Lung (tissue), 12 donors: ENCODE data around the gene ZFAND3. TPM values are rescaled to one million over a fixed set of nuclear protein-coding genes. Genes with fewer than 3 reads are reported as not detected.

Source experiments
- ATAC-seq: fragments of 200-7000 bp; cut with Tn5 transposase; one replicate; pipeline ENCODE4 v1.9.1; 2020; ENCODE audit warnings: moderate number of reproducible peaks; ENCODE audit not compliant: insufficient read depth, low FRiP score
- DNase-seq, 3 donors: peaks; one replicate each; pipeline ENCODE4 v3.0.0-alpha.2; 2013 to 2017
- H3K27ac ChIP-seq, 2 donors: one replicate each; pipeline ENCODE4 v1.5.1; 2013; ENCODE audit warnings: mild to moderate bottlenecking in 2 of 2, moderate library complexity in 2 of 2, control low read depth in 1 of 2, inconsistent platforms in 1 of 2, low read depth in 1 of 2, low read length in 1 of 2
- H3K27me3 ChIP-seq, 3 donors: one replicate each; pipeline ENCODE4 v1.5.1; 2013; ENCODE audit warnings: low read length in 2 of 3; ENCODE audit not compliant: control insufficient read depth in 3 of 3, insufficient read depth in 3 of 3
- H3K36me3 ChIP-seq, 4 donors: one replicate each; pipeline ENCODE4 v1.5.1; 2013; ENCODE audit warnings: low read length in 4 of 4, mild to moderate bottlenecking in 1 of 4, moderate library complexity in 1 of 4; ENCODE audit not compliant: control insufficient read depth in 4 of 4, insufficient read depth in 4 of 4
- H3K4me1 ChIP-seq, 5 donors: one replicate each; pipeline ENCODE4 v1.5.1; 2013; ENCODE audit warnings: low read length in 5 of 5, mild to moderate bottlenecking in 2 of 5, moderate library complexity in 1 of 5; ENCODE audit not compliant: control insufficient read depth in 5 of 5, insufficient read depth in 5 of 5
- H3K4me3 ChIP-seq: one replicate; pipeline ENCODE4 v1.5.1; 2013; ENCODE audit warnings: mild to moderate bottlenecking, control low read depth, moderate library complexity
- H3K9ac ChIP-seq, 2 donors: one replicate each; pipeline ENCODE4 v1.5.1; 2013; ENCODE audit warnings: low read length in 2 of 2, control low read depth in 1 of 2; ENCODE audit not compliant: insufficient read depth in 1 of 2
- H3K9me3 ChIP-seq, 4 donors: one replicate each; pipeline ENCODE4 v1.5.1; 2013; ENCODE audit warnings: low read length in 3 of 4, mild to moderate bottlenecking in 1 of 4, moderate library complexity in 1 of 4; ENCODE audit not compliant: control insufficient read depth in 4 of 4, insufficient read depth in 3 of 4
- WGBS, 2 donors: extraction: QIAGEN DNeasy Blood & Tissue Kit; methylation state at CpG; one replicate each; pipeline ENCODE4 v1.1.7; 2013; 5-methylcytosine and 5-hydroxymethylcytosine counted together
- polyA plus RNA-seq, 2 donors: library from polyadenylated mRNA; stranded (reverse); fragments of 200-250 nt; gene quantifications; one replicate each; pipeline ENCODE4 v1.2.1, GENCODE V29; 2013
- total RNA-seq, 2 donors: library from RNA; depleted of rRNA in 1 of 2; stranded (reverse); fragments of >200 nt in 1 of 2; gene quantifications; one replicate each; pipeline ENCODE4 v1.2.1, GENCODE V29; 2014 to 2021
- TF ChIP-seq, protein P1 (sequence below): IDR thresholded peaks from 2 replicates; pipeline ENCODE4 v1.5.1; 2012; ENCODE audit warnings: mild to moderate bottlenecking; ENCODE audit errors: control extremely low read depth, extremely low read depth
- donor health status: control.
- donor health status: control.
- donor health status: Bipolar disorder and iron deficiency.
- donor health status: healthy.
- donor health status: DM: yes; HTN: yes; CAD: no.

The ZFAND3 gene
- total and polyA plus RNA-seq, 4 donors: 27.6 to 63.6 (median 51.3) TPM

DNA sequence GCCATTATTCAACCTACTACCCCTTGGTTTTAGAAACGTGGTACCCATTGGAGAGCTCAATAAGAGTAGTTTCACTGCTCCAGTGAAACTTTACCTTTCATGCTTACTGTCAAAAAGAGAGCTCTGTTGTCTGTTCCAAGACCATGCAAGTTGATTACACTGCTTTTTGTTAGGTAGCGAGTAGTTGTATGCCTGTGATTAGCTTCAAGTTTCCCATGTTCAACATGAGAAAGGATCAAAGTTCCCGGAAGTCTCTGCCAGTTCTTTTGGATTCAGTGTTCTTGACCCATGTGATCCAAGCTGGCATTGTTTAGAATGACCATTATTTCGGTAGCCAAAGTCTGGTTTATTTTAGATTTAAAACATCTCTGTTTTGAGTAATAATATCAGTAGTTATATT, 107.1 kb downstream of the ZFAND3 start:
- WGBS, 2 donors: 92 to 95% methylated on average over 4 of the region's 4 CpGs
- peaks cover 0 to 28% (median 0%) of the 10 kb centered on the region in 5 donors for H3K4me1 ChIP-seq
- TF ChIP-seq, protein P1, sequence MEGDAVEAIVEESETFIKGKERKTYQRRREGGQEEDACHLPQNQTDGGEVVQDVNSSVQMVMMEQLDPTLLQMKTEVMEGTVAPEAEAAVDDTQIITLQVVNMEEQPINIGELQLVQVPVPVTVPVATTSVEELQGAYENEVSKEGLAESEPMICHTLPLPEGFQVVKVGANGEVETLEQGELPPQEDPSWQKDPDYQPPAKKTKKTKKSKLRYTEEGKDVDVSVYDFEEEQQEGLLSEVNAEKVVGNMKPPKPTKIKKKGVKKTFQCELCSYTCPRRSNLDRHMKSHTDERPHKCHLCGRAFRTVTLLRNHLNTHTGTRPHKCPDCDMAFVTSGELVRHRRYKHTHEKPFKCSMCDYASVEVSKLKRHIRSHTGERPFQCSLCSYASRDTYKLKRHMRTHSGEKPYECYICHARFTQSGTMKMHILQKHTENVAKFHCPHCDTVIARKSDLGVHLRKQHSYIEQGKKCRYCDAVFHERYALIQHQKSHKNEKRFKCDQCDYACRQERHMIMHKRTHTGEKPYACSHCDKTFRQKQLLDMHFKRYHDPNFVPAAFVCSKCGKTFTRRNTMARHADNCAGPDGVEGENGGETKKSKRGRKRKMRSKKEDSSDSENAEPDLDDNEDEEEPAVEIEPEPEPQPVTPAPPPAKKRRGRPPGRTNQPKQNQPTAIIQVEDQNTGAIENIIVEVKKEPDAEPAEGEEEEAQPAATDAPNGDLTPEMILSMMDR: no peak

DNA sequence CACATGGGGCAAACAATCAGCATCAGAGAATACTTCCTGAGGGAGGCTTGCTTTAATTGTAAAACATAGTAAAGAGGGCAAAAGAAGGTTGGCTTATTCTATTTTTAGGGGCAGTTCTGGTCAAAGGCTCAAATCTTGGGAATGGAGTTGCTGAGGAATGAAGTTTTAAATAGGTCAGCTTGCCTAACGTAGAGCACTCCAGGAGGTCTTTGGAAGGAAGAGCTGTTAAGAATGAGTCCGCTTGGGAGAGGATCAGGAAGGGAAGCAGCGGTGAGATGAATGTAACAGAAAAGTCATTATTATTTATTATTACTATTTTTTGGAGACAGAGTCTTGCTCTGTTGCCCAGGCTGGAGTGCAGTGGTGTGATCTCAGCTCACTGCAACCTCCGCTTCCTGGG, 108.7 kb downstream of the ZFAND3 start:
- 81 to 94% methylated on average over 4 of the region's 4 CpGs for WGBS, 2 donors
- ATAC-seq: no peak
- peaks cover 0 to 22% (median 6%) of the 10 kb centered on the region in 5 donors for H3K4me1 ChIP-seq

More for the DNA sequence above, 107.1 kb downstream of the ZFAND3 start:
- Histone ChIP-seq H3K36me3 (peaks cover 0 to 2% (median 0%) of the 10 kb centered on the region in 4 donors), H3K27me3 (no peaks in the 10 kb centered on the region), H3K9me3 (no peaks in the 10 kb centered on the region), H3K27ac (no peak overlapping the region), H3K9ac (no peak overlapping the region), H3K4me3 (no peak overlapping the region)
- ATAC-seq (no peak), DNase-seq (no peak)

DNA sequence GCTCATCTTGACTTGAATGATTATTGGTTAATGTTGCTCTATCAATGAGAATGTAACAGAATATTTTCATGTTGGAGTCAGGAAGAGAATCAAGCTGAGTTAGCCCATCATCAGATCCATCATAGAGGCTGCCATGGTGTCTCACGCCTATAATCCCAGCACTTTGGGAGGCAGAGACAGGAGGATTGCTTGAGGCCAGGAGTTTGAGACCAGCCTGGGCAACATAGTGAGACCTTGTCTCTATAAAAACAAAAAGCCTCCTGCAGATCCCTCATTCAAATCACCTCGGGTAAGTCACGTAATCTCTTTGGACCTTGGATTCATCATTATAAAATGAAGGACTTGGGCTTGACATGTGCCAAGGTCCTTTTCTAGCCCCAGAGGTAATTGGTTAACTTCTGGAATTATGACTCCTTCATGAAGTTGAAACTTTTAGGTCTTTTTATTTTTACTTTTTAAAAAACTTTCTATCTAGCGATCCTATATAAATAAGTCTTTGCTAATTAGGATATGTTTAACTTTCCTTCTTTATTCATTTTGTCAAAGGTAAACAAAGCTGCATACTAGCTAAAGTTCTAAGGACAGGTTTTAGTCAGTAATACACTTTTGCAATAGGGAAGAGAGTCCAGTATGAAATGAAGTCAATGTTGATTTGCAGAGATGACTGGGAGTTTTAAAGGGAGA, 110.9 kb downstream of the ZFAND3 start:
- TF ChIP-seq, protein P1: no peak
- no peaks in the 10 kb centered on the region for H3K36me3 ChIP-seq
- no peak for ATAC-seq

More for the DNA sequence above, 108.7 kb downstream of the ZFAND3 start:
- no peak overlapping the region for H3K27ac ChIP-seq
- H3K9me3 ChIP-seq: no peaks in the 10 kb centered on the region
- no peaks in the 10 kb centered on the region for H3K27me3 ChIP-seq
- no peak for DNase-seq
- TF ChIP-seq, protein P1: no peak
- peaks cover 0 to 2% (median 0%) of the 10 kb centered on the region in 4 donors for H3K36me3 ChIP-seq
- H3K4me3 ChIP-seq: no peak overlapping the region
- H3K9ac ChIP-seq: no peak overlapping the region

DNA sequence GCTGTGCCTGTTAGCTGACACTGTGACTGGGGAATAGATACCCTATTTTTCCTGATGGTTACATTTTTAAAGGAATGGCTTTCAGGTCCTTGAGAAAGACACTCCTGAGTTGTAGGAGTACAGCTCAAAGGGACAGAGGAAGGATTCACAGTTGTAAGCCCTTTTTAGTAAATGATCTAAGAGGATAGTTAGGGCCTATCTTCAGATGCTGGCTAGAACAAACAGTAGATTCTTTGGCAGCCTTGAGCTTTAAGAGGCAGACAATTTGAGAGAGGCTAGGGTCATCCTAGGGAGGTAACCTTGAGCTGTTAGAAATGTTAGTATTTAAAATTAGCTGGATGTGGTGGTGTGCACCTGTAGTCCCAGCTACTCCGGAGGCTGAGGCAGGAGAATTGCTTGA, 111.5 kb downstream of the ZFAND3 start:
- H3K4me1 ChIP-seq: peaks cover 0 to 20% (median 4%) of the 10 kb centered on the region in 5 donors
- TF ChIP-seq, protein P1: no peak
- 76 to 96% methylated on average over 1 of the region's 1 CpG for WGBS, 2 donors
- no peak for DNase-seq
- H3K27me3 ChIP-seq: no peaks in the 10 kb centered on the region
- H3K36me3 ChIP-seq: no peaks in the 10 kb centered on the region
- no peak for ATAC-seq
- no peak overlapping the region for H3K27ac ChIP-seq
- H3K9ac ChIP-seq: no peak overlapping the region
- H3K9me3 ChIP-seq: no peaks in the 10 kb centered on the region
- H3K4me3 ChIP-seq: no peak overlapping the region

More for the DNA sequence above, 110.9 kb downstream of the ZFAND3 start:
- Histone ChIP-seq H3K9me3 (no peaks in the 10 kb centered on the region), H3K9ac (no peak overlapping the region), H3K4me3 (no peak overlapping the region), H3K27me3 (no peaks in the 10 kb centered on the region), H3K4me1 (peaks cover 0 to 21% (median 4%) of the 10 kb centered on the region in 5 donors), H3K27ac (no peak overlapping the region)
- DNase-seq: no peak
- WGBS, 2 donors: 95% methylated on average over 4 of the region's 4 CpGs
